Suprapubic skin (tissue), 4 donors: ENCODE measurements around the gene SUPV3L1. TPM values are rescaled to one million over a fixed set of nuclear protein-coding genes. Genes with fewer than 3 reads are reported as not detected.
"Not testable (repeated sequence)": the region's sequence is repeated elsewhere in the genome, so short reads cannot be mapped to it uniquely, and the experiment has no call there.

Experiments
- DNase-seq, 2 donors: peaks; one replicate each; pipeline ENCODE4 v3.0.0-alpha.2; 2019; ENCODE audit warnings: low spot score in 2 of 2
- H3K27ac ChIP-seq: fragments of 200-600 bp; sonication (generic); one replicate; pipeline ENCODE4 v1.5.1; 2019
- H3K27me3 ChIP-seq: fragments of 200-600 bp; sonication (generic); one replicate; pipeline ENCODE4 v1.5.1; 2019
- H3K36me3 ChIP-seq: fragments of 200-600 bp; sonication (generic); one replicate; pipeline ENCODE4 v1.5.1; 2019
- H3K4me1 ChIP-seq: fragments of 200-600 bp; sonication (generic); one replicate; pipeline ENCODE4 v1.5.1; 2019
- H3K4me3 ChIP-seq: fragments of 200-600 bp; sonication (generic); one replicate; pipeline ENCODE4 v1.5.1; 2019; ENCODE audit warnings: mild to moderate bottlenecking
- H3K9me3 ChIP-seq: fragments of 200-600 bp; sonication (generic); one replicate; pipeline ENCODE4 v1.5.1; 2019
- CTCF ChIP-seq, 2 donors: fragments of 200-600 bp in 1 of 2; fragments of 450-650 bp in 1 of 2; sonication (generic) in 1 of 2; IDR thresholded peaks; one replicate each; pipeline ENCODE4 v1.5.1; 2016 to 2019; ENCODE audit warnings: antibody characterized with exemption in 2 of 2, mild to moderate bottlenecking in 1 of 2, moderate library complexity in 1 of 2
- EP300 ChIP-seq: sonication (generic); formaldehyde crosslinking; IDR thresholded peaks from one replicate; pipeline ENCODE4 v1.6.1; 2017; ENCODE audit warnings: antibody characterized with exemption
- POLR2A ChIP-seq, 2 donors: fragments of 450-650 bp; IDR thresholded peaks; one replicate each; pipeline ENCODE4 v1.6.1; 2017; ENCODE audit warnings: antibody characterized with exemption in 2 of 2, mild to moderate bottlenecking in 2 of 2, moderate library complexity in 2 of 2
- POLR2AphosphoS5 ChIP-seq, 3 donors: sonication (generic); formaldehyde crosslinking; IDR thresholded peaks; one replicate each; pipeline ENCODE4 v1.6.1; 2017; ENCODE audit warnings: antibody characterized with exemption in 3 of 3
- WGBS: methylation state at CpG from one replicate; pipeline ENCODE4 v1.1.5; 2018; 5-methylcytosine and 5-hydroxymethylcytosine counted together
- total RNA-seq, 4 donors: library from RNA; depleted of rRNA; stranded (reverse); fragments of >200 nt; gene quantifications; one replicate each; pipeline ENCODE4 v1.1.0, GENCODE V29; 2016

Gene SUPV3L1
- total RNA-seq, 4 donors from 2014 or later: 27.9 to 53.1 (median 30.5) TPM

GRCh38 chr10:69160809-69161241, 19.2 kb upstream of the SUPV3L1 start:
- Histone ChIP-seq H3K4me3 (no peak overlapping the region), H3K4me1 (no peaks in the 10 kb centered on the region), H3K27ac (no peak overlapping the region), H3K9me3 (no peaks in the 10 kb centered on the region), H3K27me3 (no peaks in the 10 kb centered on the region), H3K36me3 (peaks cover 64% of the 10 kb centered on the region)
- no peak for TF ChIP-seq POLR2AphosphoS5 (IDR thresholded peaks at IDR 0.05)
- no peak for TF ChIP-seq EP300
- no peak for TF ChIP-seq POLR2A (IDR thresholded peaks at IDR 0.05)
- no peak for TF ChIP-seq CTCF (IDR thresholded peaks at IDR 0.05)
- no peak for DNase-seq
- WGBS: 100% methylated on average over 2 of the region's 2 CpGs

DNA sequence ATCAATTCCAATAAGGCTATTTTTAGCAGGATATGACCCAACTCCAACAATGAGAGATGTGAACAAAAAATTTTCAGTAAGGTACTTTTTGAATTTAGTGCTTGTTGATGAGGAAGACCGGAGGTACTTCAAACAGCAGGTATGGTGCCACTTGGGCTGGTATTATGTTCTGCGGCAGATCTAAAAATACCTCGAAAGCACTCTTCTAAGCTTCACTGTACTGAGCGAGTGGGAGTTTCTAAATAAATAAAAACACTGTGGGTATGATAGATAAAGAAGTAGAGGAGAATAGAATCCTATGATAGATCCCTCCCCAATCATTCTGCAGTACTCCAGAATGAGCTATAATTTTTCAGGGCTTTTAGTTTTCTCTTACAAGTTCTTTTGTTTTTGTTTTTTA, 11.5 kb upstream of the SUPV3L1 start:
- Histone ChIP-seq H3K27me3 (no peaks in the 10 kb centered on the region), H3K9me3 (no peaks in the 10 kb centered on the region), H3K4me1 (no peaks in the 10 kb centered on the region), H3K27ac (no peak overlapping the region), H3K4me3 (no peak overlapping the region), H3K36me3 (peaks cover 74% of the 10 kb centered on the region)
- no peak for TF ChIP-seq CTCF (IDR thresholded peaks at IDR 0.05)
- TF ChIP-seq EP300: no peak
- TF ChIP-seq POLR2A (IDR thresholded peaks at IDR 0.05): no peak
- no peak for TF ChIP-seq POLR2AphosphoS5 (IDR thresholded peaks at IDR 0.05)
- WGBS: 94% methylated on average over 4 of the region's 4 CpGs
- DNase-seq: no peak

- H3K9me3 ChIP-seq: no peaks in the 10 kb centered on the region
- no peak for DNase-seq
- peaks cover 45% of the 10 kb centered on the region for H3K36me3 ChIP-seq
- 80% methylated on average over 3 of the region's 3 CpGs for WGBS
- TF ChIP-seq EP300: no peak
- TF ChIP-seq CTCF (IDR thresholded peaks at IDR 0.05): no peak
- TF ChIP-seq POLR2A (IDR thresholded peaks at IDR 0.05): no peak
- no peak for TF ChIP-seq POLR2AphosphoS5 (IDR thresholded peaks at IDR 0.05)
- no peak overlapping the region for H3K4me3 ChIP-seq
- no peaks in the 10 kb centered on the region for H3K4me1 ChIP-seq
- H3K27ac ChIP-seq: no peak overlapping the region
- H3K27me3 ChIP-seq: no peaks in the 10 kb centered on the region
Observed at GRCh38 chr10:69172241-69172982, 7.6 kb upstream of the SUPV3L1 start.

DNA sequence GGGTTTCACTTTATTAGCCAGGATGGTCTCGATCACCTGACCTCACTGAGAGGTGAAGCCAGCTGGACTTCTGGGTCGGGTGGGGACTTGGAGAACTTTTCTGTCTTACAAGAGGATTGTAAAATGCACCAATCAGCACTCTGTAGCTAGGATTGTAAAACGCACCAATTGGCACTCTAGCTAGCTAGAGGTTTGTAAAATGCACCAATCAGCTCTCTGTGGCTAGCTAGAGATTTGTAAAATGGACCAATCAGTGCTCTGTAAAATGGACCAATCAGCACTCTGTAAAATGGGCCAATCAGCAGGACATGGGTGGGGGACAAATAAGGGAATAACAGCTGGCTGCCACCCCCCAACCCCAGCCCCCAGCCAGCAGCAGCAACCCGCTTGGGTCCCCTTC, 4.7 kb upstream of the SUPV3L1 start:
- H3K27me3 ChIP-seq, H3K9me3 ChIP-seq, H3K27ac ChIP-seq, H3K4me3 ChIP-seq, DNase-seq, H3K4me1 ChIP-seq: not testable (repeated sequence)
- 61% methylated on average over 4 of the region's 4 CpGs for WGBS
- peaks cover 21% of the 10 kb centered on the region for H3K36me3 ChIP-seq

GRCh38 chr10:69176823-69177222, 3.2 kb upstream of the SUPV3L1 start:
- Histone ChIP-seq H3K9me3 (no peaks in the 10 kb centered on the region), H3K4me3 (no peak overlapping the region), H3K27ac (no peak overlapping the region), H3K36me3 (peaks cover 6% of the 10 kb centered on the region), H3K4me1 (peaks cover 18% of the 10 kb centered on the region), H3K27me3 (no peaks in the 10 kb centered on the region)
- TF ChIP-seq POLR2AphosphoS5 (IDR thresholded peaks at IDR 0.05) (no peak), EP300 (no peak), POLR2A (IDR thresholded peaks at IDR 0.05) (no peak), CTCF (IDR thresholded peaks at IDR 0.05) (no peak)
- 78% methylated on average over 2 of the region's 2 CpGs for WGBS
- DNase-seq: no peak
